Progenitor cell of endocrine pancreas (in vitro differentiated cells): ENCODE measurements around the gene DCLK2. TPM values are rescaled to one million over a fixed set of nuclear protein-coding genes. Genes with fewer than 3 reads are reported as not detected.

Source experiments
- DNase-seq: peaks from one replicate; pipeline ENCODE4 v3.0.0; 2021; ENCODE audit warnings: low spot score; ENCODE audit not compliant: unreplicated experiment
- H3K27ac Mint-ChIP-seq: 2 replicates; pipeline ENCODE4 v1.8.0; 2021; ENCODE audit warnings: mild to moderate bottlenecking, moderate library complexity, mixed read lengths
- H3K27me3 Mint-ChIP-seq: 2 replicates; pipeline ENCODE4 v1.8.0; 2021; ENCODE audit warnings: mixed read lengths
- H3K36me3 Mint-ChIP-seq: 2 replicates; pipeline ENCODE4 v1.8.0; 2022; ENCODE audit warnings: mixed read lengths; ENCODE audit not compliant: insufficient read depth
- H3K4me1 Mint-ChIP-seq: 2 replicates; pipeline ENCODE4 v1.8.0; 2021; ENCODE audit warnings: low read depth, mixed read lengths
- H3K4me3 Mint-ChIP-seq: 2 replicates; pipeline ENCODE4 v1.8.0; 2021; ENCODE audit warnings: low read depth, mild to moderate bottlenecking, moderate library complexity, mixed read lengths
- H3K9me3 Mint-ChIP-seq: 2 replicates; pipeline ENCODE4 v1.8.0; 2021; ENCODE audit warnings: low read depth, mixed read lengths
- CTCF ChIP-seq: fragments of 200-600 bp; sonication (generic); IDR thresholded peaks from one replicate; pipeline ENCODE4 v1.5.0; 2021; ENCODE audit warnings: antibody characterized with exemption, mild to moderate bottlenecking; ENCODE audit not compliant: unreplicated experiment
- total RNA-seq: library from RNA; stranded (reverse); gene quantifications from 2 replicates; pipeline ENCODE4 v1.2.1, GENCODE V29; 2021

Gene DCLK2
- total RNA-seq, 1 donor from 2014 or later = 7.2 TPM

- Mint-ChIP-seq H3K4me3 (no peak overlapping the region), H3K27ac (peak overlapping the region; percentile 76), H3K36me3 (peaks cover 3% of the 10 kb centered on the region), H3K27me3 (no peaks in the 10 kb centered on the region), H3K9me3 (peaks cover 3% of the 10 kb centered on the region), H3K4me1 (peaks cover 13% of the 10 kb centered on the region)
- DNase-seq = no peak
- TF ChIP-seq CTCF = no peak
Measured at GRCh38 chr4:150251752-150252190, 173.5 kb downstream of the DCLK2 start.

GRCh38 chr4:150252306-150252705 lies 174.1 kb downstream of the DCLK2 start:
- Mint-ChIP-seq H3K27me3 (no peaks in the 10 kb centered on the region), H3K4me1 (peaks cover 14% of the 10 kb centered on the region), H3K4me3 (no peak overlapping the region), H3K9me3 (peaks cover 3% of the 10 kb centered on the region), H3K27ac (peak overlapping the region; percentile 76), H3K36me3 (peaks cover 6% of the 10 kb centered on the region)
- TF ChIP-seq CTCF = no peak
- DNase-seq = no peak

GRCh38 chr4:150252741-150253140 lies 174.5 kb downstream of the DCLK2 start:
- Mint-ChIP-seq H3K27ac (no peak overlapping the region), H3K4me1 (peaks cover 15% of the 10 kb centered on the region), H3K36me3 (peaks cover 7% of the 10 kb centered on the region), H3K4me3 (no peak overlapping the region), H3K27me3 (no peaks in the 10 kb centered on the region), H3K9me3 (peaks cover 3% of the 10 kb centered on the region)
- no peak for DNase-seq
- TF ChIP-seq CTCF = no peak

- Mint-ChIP-seq H3K9me3 (peaks cover 3% of the 10 kb centered on the region), H3K4me3 (no peak overlapping the region), H3K4me1 (peaks cover 15% of the 10 kb centered on the region)
Measured at GRCh38 chr4:150253416-150253815, 175.2 kb downstream of the DCLK2 start.

GRCh38 chr4:150253965-150254630 lies 175.9 kb downstream of the DCLK2 start:
- no peak for DNase-seq
- no peak for TF ChIP-seq CTCF
- Mint-ChIP-seq H3K9me3 (peaks cover 3% of the 10 kb centered on the region), H3K36me3 (peaks cover 7% of the 10 kb centered on the region), H3K27me3 (no peaks in the 10 kb centered on the region), H3K27ac (no peak overlapping the region), H3K4me3 (no peak overlapping the region), H3K4me1 (peaks cover 15% of the 10 kb centered on the region)

More at GRCh38 chr4:150253416-150253815, 175.2 kb downstream of the DCLK2 start:
- Mint-ChIP-seq H3K27me3 (no peaks in the 10 kb centered on the region), H3K36me3 (peaks cover 7% of the 10 kb centered on the region), H3K27ac (no peak overlapping the region)
- no peak for TF ChIP-seq CTCF
- DNase-seq = no peak
